HG03139 (cell line): Measurements from ENCODE around the gene TYW1B.
"Not testable (repeated sequence)": the region's sequence is repeated elsewhere in the genome, so short reads cannot be mapped to it uniquely, and the experiment has no call there.

ENCODE experiments used
- ATAC-seq: cut with Tn5 transposase; IDR thresholded peaks from one replicate; pipeline ENCODE4 v1.9.1; 2021; ENCODE audit not compliant: unreplicated experiment

The TYW1B gene

GRCh38 chr7:72816370-72817157, 11.4 kb downstream of the TYW1B start:
- not testable (repeated sequence) for ATAC-seq

GRCh38 chr7:72810437-72810836, 17.6 kb downstream of the TYW1B start:
- not testable (repeated sequence) for ATAC-seq

GRCh38 chr7:72808511-72808910, 19.5 kb downstream of the TYW1B start:
- ATAC-seq: not testable (repeated sequence)

GRCh38 chr7:72806851-72807250, 21.1 kb downstream of the TYW1B start:
- ATAC-seq: not testable (repeated sequence)

GRCh38 chr7:72805526-72806494, 22.2 kb downstream of the TYW1B start:
- no peak for ATAC-seq

- ATAC-seq: not testable (repeated sequence)
Observed at GRCh38 chr7:72803778-72804177, 24.2 kb downstream of the TYW1B start.

GRCh38 chr7:72801564-72801963, 26.4 kb downstream of the TYW1B start:
- not testable (repeated sequence) for ATAC-seq

GRCh38 chr7:72795401-72795800, 32.6 kb downstream of the TYW1B start:
- not testable (repeated sequence) for ATAC-seq

GRCh38 chr7:72793791-72794190, 34.2 kb downstream of the TYW1B start:
- no peak for ATAC-seq

- not testable (repeated sequence) for ATAC-seq
Observed at GRCh38 chr7:72790698-72791060, 37.3 kb downstream of the TYW1B start.

- ATAC-seq: not testable (repeated sequence)
Observed at GRCh38 chr7:72790048-72790697, 37.8 kb downstream of the TYW1B start.

GRCh38 chr7:72785166-72785955, 42.6 kb downstream of the TYW1B start:
- ATAC-seq: no peak

GRCh38 chr7:72783601-72784370, 44.2 kb downstream of the TYW1B start:
- not testable (repeated sequence) for ATAC-seq

GRCh38 chr7:72781631-72782030, 46.4 kb downstream of the TYW1B start:
- ATAC-seq: no peak

- no peak for ATAC-seq
Observed at GRCh38 chr7:72781161-72781560, 46.8 kb downstream of the TYW1B start.

- not testable (repeated sequence) for ATAC-seq
Observed at GRCh38 chr7:72780289-72780894, 47.6 kb downstream of the TYW1B start.

- ATAC-seq: not testable (repeated sequence)
Observed at GRCh38 chr7:72777167-72777566, 50.8 kb downstream of the TYW1B start.

- ATAC-seq: not testable (repeated sequence)
Observed at GRCh38 chr7:72772627-72773026, 55.4 kb downstream of the TYW1B start.

GRCh38 chr7:72766994-72767393, 61.0 kb downstream of the TYW1B start:
- not testable (repeated sequence) for ATAC-seq
